Measurements from ENCODE around the gene PSME1. TPM values are rescaled to one million over a fixed set of nuclear protein-coding genes. Genes with fewer than 3 reads are reported as not detected.

PSME1 gene
- total and polyA plus RNA-seq, 2 experiments from 2014 or later = 61.1 to 215 TPM

- ATAC-seq (no peak), DNase-seq (ENCODE audit: low spot score) (no peak)
- Histone ChIP-seq H3K27ac (ENCODE audit: low read depth) (no peak overlapping the region), H3K9me2 (ENCODE audit: insufficient read depth) (no peaks in the 10 kb centered on the region), H3K36me3 (ENCODE audit: insufficient read depth) (no peaks in the 10 kb centered on the region), H2AFZ (no peak overlapping the region), H3K4me3 (no peak overlapping the region), H4K20me1 (replicated peaks; ENCODE audit: insufficient read depth) (no peaks in the 10 kb centered on the region), H3F3A (replicated peaks; ENCODE audit: low read depth) (peaks cover 15% of the 10 kb centered on the region), H3K79me2 (replicated peaks; ENCODE audit: insufficient read depth) (no peaks in the 10 kb centered on the region), H3K27me3 (ENCODE audit: insufficient read depth) (no peaks in the 10 kb centered on the region), H3K4me1 (ENCODE audit: insufficient read depth) (peaks cover 16% of the 10 kb centered on the region), H3K4me2 (no peak overlapping the region)
- Mint-ChIP-seq H3K27me3 (ENCODE audit: insufficient read depth, low read depth, poor library complexity) (peaks cover 12% of the 10 kb centered on the region), H3K4me1 (peaks cover 23% of the 10 kb centered on the region), H3K27ac (no peak overlapping the region), H3K4me3 (no peak overlapping the region; the same call in 2 of the 3 replicates), H3K36me3 (ENCODE audit: low read depth) (peaks cover 2% of the 10 kb centered on the region; the same call in 2 of the 3 replicates), H3K9me3 (no peaks in the 10 kb centered on the region)
- TF ChIP-seq CREB1 (CRISPR knock-in tag; IDR thresholded peaks at IDR 0.05; ENCODE audit: low read depth) (no peak), ZNF331 (CRISPR knock-in tag; IDR thresholded peaks at IDR 0.05; ENCODE audit: low read depth) (no peak), ZNF462 (CRISPR knock-in tag; IDR thresholded peaks at IDR 0.05) (no peak), EZH2 (IDR thresholded peaks at IDR 0.05; ENCODE audit: low read depth, unreplicated experiment) (no peak), CTCF (conservative IDR thresholded peaks at IDR 0.05; ENCODE audit: low read depth in 2 of 2) (no peak), EZH2phosphoT487 (IDR thresholded peaks at IDR 0.05; ENCODE audit: unreplicated experiment) (no peak), POLR2AphosphoS5 (IDR thresholded peaks at IDR 0.05; ENCODE audit: low read depth) (no peak), STAT1 (IDR thresholded peaks at IDR 0.05; ENCODE audit: unreplicated experiment) (no peak), ETS1 (IDR thresholded peaks at IDR 0.05) (no peak), ZNF114 (CRISPR knock-in tag; IDR thresholded peaks at IDR 0.05) (no peak), REST (IDR thresholded peaks at IDR 0.05; ENCODE audit: unreplicated experiment) (no peak)
Observed at GRCh38 chr14:24132061-24132685, 3.8 kb upstream of the PSME1 start.
